Duodenal mucosa (tissue), 2 donors: ENCODE results near the gene CLIP1.

ENCODE experiments used
- H3K27ac ChIP-seq: one replicate; pipeline ENCODE4 v1.7.0; 2013; ENCODE audit warnings: low read depth, low read length
- H3K27me3 ChIP-seq, 2 donors: one replicate each; pipeline ENCODE4 v1.7.0; 2013; ENCODE audit warnings: low read length in 2 of 2, control low read depth in 1 of 2; ENCODE audit not compliant: insufficient read depth in 2 of 2, control insufficient read depth in 1 of 2
- H3K36me3 ChIP-seq, 2 donors: one replicate each; pipeline ENCODE4 v1.7.0; 2013; ENCODE audit warnings: low read length in 2 of 2, control low read depth in 1 of 2; ENCODE audit not compliant: insufficient read depth in 2 of 2, control insufficient read depth in 1 of 2
- H3K4me1 ChIP-seq, 2 donors: one replicate each; pipeline ENCODE4 v1.7.0; 2013; ENCODE audit warnings: low read length in 2 of 2, control low read depth in 1 of 2; ENCODE audit not compliant: insufficient read depth in 2 of 2, control insufficient read depth in 1 of 2
- H3K4me3 ChIP-seq, 2 donors: one replicate each; pipeline ENCODE4 v1.7.0; 2013; ENCODE audit warnings: low read length in 2 of 2, low read depth in 1 of 2
- H3K9ac ChIP-seq, 2 donors: one replicate each; pipeline ENCODE4 v1.7.0; 2013; ENCODE audit warnings: low read length in 2 of 2, low read depth in 1 of 2
- H3K9me3 ChIP-seq, 2 donors: one replicate each; pipeline ENCODE4 v1.7.0; 2013; ENCODE audit warnings: low read length in 2 of 2, control low read depth in 1 of 2; ENCODE audit not compliant: control insufficient read depth in 1 of 2

CLIP1 gene

GRCh38 chr12:122238861-122239260 is 183.6 kb downstream of the CLIP1 start:
- H3K4me1 ChIP-seq, result no peaks in the 10 kb centered on the region
- no peaks in the 10 kb centered on the region for H3K9me3 ChIP-seq
- no peaks in the 10 kb centered on the region for H3K27me3 ChIP-seq
- H3K4me3 ChIP-seq, result no peak overlapping the region
- no peak overlapping the region for H3K9ac ChIP-seq
- peaks cover 12 to 38% of the 10 kb centered on the region in 2 donors for H3K36me3 ChIP-seq
- H3K27ac ChIP-seq, result no peak overlapping the region

GRCh38 chr12:122235741-122236140 is 186.7 kb downstream of the CLIP1 start:
- no peaks in the 10 kb centered on the region for H3K27me3 ChIP-seq
- H3K9ac ChIP-seq, result no peak overlapping the region
- H3K4me1 ChIP-seq, result no peaks in the 10 kb centered on the region
- no peak overlapping the region for H3K4me3 ChIP-seq
- no peak overlapping the region for H3K27ac ChIP-seq
- peaks cover 25 to 54% of the 10 kb centered on the region in 2 donors for H3K36me3 ChIP-seq
- H3K9me3 ChIP-seq, result no peaks in the 10 kb centered on the region

GRCh38 chr12:122232691-122233090 is 189.8 kb downstream of the CLIP1 start:
- peaks cover 28 to 47% of the 10 kb centered on the region in 2 donors for H3K36me3 ChIP-seq
- no peaks in the 10 kb centered on the region for H3K4me1 ChIP-seq
- no peak overlapping the region for H3K27ac ChIP-seq
- no peak overlapping the region for H3K9ac ChIP-seq
- no peaks in the 10 kb centered on the region for H3K27me3 ChIP-seq
- H3K4me3 ChIP-seq, result no peak overlapping the region
- H3K9me3 ChIP-seq, result no peaks in the 10 kb centered on the region

- H3K27ac ChIP-seq, result no peak overlapping the region
- H3K4me3 ChIP-seq, result no peak overlapping the region
- no peak overlapping the region for H3K9ac ChIP-seq
- H3K4me1 ChIP-seq, result peaks cover 7 to 9% of the 10 kb centered on the region in 2 donors
- H3K36me3 ChIP-seq, result peaks cover 24 to 46% of the 10 kb centered on the region in 2 donors
- no peaks in the 10 kb centered on the region for H3K27me3 ChIP-seq
- no peaks in the 10 kb centered on the region for H3K9me3 ChIP-seq
These were observed 191.7 kb downstream of the CLIP1 start for GRCh38 chr12:122230798-122231197.

GRCh38 chr12:122228092-122228491 is 194.4 kb downstream of the CLIP1 start:
- no peak overlapping the region for H3K27ac ChIP-seq
- no peak overlapping the region for H3K9ac ChIP-seq
- H3K4me1 ChIP-seq, result peaks cover 12 to 20% of the 10 kb centered on the region in 2 donors
- peaks cover 14 to 31% of the 10 kb centered on the region in 2 donors for H3K36me3 ChIP-seq
- H3K27me3 ChIP-seq, result no peaks in the 10 kb centered on the region
- H3K9me3 ChIP-seq, result no peaks in the 10 kb centered on the region
- no peak overlapping the region for H3K4me3 ChIP-seq

- Histone ChIP-seq H3K9ac (no peak overlapping the region), H3K36me3 (peaks cover 14 to 26% of the 10 kb centered on the region in 2 donors), H3K27me3 (no peaks in the 10 kb centered on the region), H3K4me3 (no peak overlapping the region), H3K9me3 (no peaks in the 10 kb centered on the region), H3K4me1 (peaks cover 12 to 20% of the 10 kb centered on the region in 2 donors), H3K27ac (no peak overlapping the region)
These were observed 195.1 kb downstream of the CLIP1 start for GRCh38 chr12:122227341-122227740.

- peaks cover 13 to 27% of the 10 kb centered on the region in 2 donors for H3K36me3 ChIP-seq
- no peak overlapping the region for H3K9ac ChIP-seq
- H3K4me1 ChIP-seq, result peaks cover 12 to 20% of the 10 kb centered on the region in 2 donors
- H3K27me3 ChIP-seq, result no peaks in the 10 kb centered on the region
- peak overlapping the region; percentile 48 to 59 for H3K4me3 ChIP-seq
- no peak overlapping the region for H3K27ac ChIP-seq
- no peaks in the 10 kb centered on the region for H3K9me3 ChIP-seq
These were observed 195.9 kb downstream of the CLIP1 start for GRCh38 chr12:122226366-122227125.

- Histone ChIP-seq H3K27me3 (no peaks in the 10 kb centered on the region), H3K9me3 (no peaks in the 10 kb centered on the region), H3K27ac (peak within 1 kb of the TSS; percentile 96), H3K4me3 (peak within 1 kb of the TSS; percentile 88 to 94), H3K4me1 (peaks cover 12 to 20% of the 10 kb centered on the region in 2 donors), H3K9ac (peak within 1 kb of the TSS; percentile 87 to 90), H3K36me3 (peaks cover 6 to 28% of the 10 kb centered on the region in 2 donors)
These were observed 196.6 kb downstream of the CLIP1 start, which contains the start of gene DIABLO for GRCh38 chr12:122225683-122226365. Gene DIABLO, minus strand, starts transcription at chr12:122226052. Its CDS starts 38 bp downstream, at chr12:122226014.
